GM21381 (cell line): Measurements from ENCODE around the gene NFIC.
"Not testable (repeated sequence)": the region's sequence is repeated elsewhere in the genome, so short reads cannot be mapped to it uniquely, and the experiment has no call there.

Experiments
- ATAC-seq: cut with Tn5 transposase; IDR thresholded peaks from one replicate; pipeline ENCODE4 v1.9.1; 2021; ENCODE audit warnings: mild to moderate bottlenecking, moderate library complexity; ENCODE audit not compliant: unreplicated experiment

Gene NFIC

GRCh38 chr19:3396881-3397265 lies 30.5 kb downstream of the NFIC start:
- no peak for ATAC-seq

- ATAC-seq = no peak
These were observed 31.1 kb downstream of the NFIC start for GRCh38 chr19:3397266-3398022.

GRCh38 chr19:3398114-3398899 lies 31.9 kb downstream of the NFIC start:
- ATAC-seq = no peak

GRCh38 chr19:3398900-3399278 lies 32.5 kb downstream of the NFIC start:
- no peak for ATAC-seq

GRCh38 chr19:3399311-3399710 lies 32.9 kb downstream of the NFIC start:
- ATAC-seq = not testable (repeated sequence)

GRCh38 chr19:3401004-3401768 lies 34.8 kb downstream of the NFIC start:
- ATAC-seq = no peak

GRCh38 chr19:3402631-3403443 lies 36.5 kb downstream of the NFIC start:
- no peak for ATAC-seq

GRCh38 chr19:3403489-3404323 lies 37.3 kb downstream of the NFIC start:
- ATAC-seq = no peak

GRCh38 chr19:3404324-3405260 lies 38.2 kb downstream of the NFIC start:
- no peak for ATAC-seq

GRCh38 chr19:3405261-3405653 lies 38.9 kb downstream of the NFIC start:
- ATAC-seq = no peak

- no peak for ATAC-seq
These were observed 40.3 kb downstream of the NFIC start for GRCh38 chr19:3406571-3407111.

- ATAC-seq = no peak
These were observed 41.5 kb downstream of the NFIC start for GRCh38 chr19:3407556-3408516.

- ATAC-seq = no peak
These were observed 42.6 kb downstream of the NFIC start for GRCh38 chr19:3408996-3409345.

GRCh38 chr19:3409346-3410064 lies 43.1 kb downstream of the NFIC start:
- no peak for ATAC-seq

- no peak for ATAC-seq
These were observed 45.3 kb downstream of the NFIC start for GRCh38 chr19:3411636-3412035.

- ATAC-seq = no peak
These were observed 45.7 kb downstream of the NFIC start for GRCh38 chr19:3412066-3412465.

GRCh38 chr19:3413796-3414327 lies 47.5 kb downstream of the NFIC start:
- ATAC-seq = no peak
